ENCODE data around the gene DNM3.
A peak's percentile ranks its signal among the peaks of the same experiment; 100 is the strongest.

DNM3 gene

DNA sequence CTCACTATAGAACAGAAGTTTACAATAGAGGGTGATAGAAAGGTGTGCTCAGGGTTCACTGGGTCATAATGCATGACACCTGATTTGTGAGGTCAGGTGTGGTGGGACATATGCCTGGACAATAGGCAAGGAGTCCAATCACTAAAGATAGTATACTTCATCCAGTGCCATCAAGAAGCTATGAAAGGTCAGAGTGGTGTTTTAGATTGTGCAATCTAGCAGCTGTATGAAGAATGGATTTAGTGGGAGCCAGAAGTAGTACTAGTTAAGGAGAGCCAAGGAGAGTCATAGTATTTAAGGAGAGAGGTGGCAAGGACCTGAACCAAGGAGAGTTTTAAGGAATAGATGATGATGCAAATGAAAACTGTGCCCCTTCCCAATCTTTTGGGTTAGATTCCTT lies 498.5 kb downstream of the DNM3 start:
- Histone ChIP-seq H3K4me1 (ENCODE audit: control insufficient read depth, insufficient read depth, low read length) (peaks cover 9% of the 10 kb centered on the region), H3K27ac (ENCODE audit: low read depth, low read length) (no peak overlapping the region), H3K9ac (ENCODE audit: low read length) (no peak overlapping the region), H3K4me3 (ENCODE audit: low read length) (no peak overlapping the region), H3K27me3 (ENCODE audit: control insufficient read depth, insufficient read depth, low read length) (no peaks in the 10 kb centered on the region), H3K36me3 (ENCODE audit: control insufficient read depth, insufficient read depth, low read length) (no peaks in the 10 kb centered on the region)

DNA sequence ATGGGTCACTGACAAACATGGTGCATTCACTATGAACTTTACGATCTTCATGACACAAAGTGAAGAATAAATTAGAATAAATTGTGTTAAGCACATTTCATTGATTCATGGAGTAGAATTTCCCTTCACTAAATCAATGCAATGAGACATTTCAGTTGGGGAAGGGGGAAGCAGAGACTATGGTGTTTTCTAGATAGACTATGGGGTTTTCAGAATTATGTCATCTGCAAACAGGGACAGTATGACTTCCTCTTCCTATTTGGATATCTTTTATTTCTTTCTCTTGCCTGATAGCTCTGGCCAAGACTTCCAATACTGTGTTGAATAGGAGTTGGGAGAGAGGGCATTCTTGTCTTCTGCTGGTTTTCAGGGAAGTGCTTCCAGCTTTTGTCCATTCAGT lies 499.2 kb downstream of the DNM3 start:
- no peak overlapping the region for H3K4me3 ChIP-seq (ENCODE audit: low read length)
- H3K9ac ChIP-seq (ENCODE audit: low read length) = no peak overlapping the region
- no peak overlapping the region for H3K27ac ChIP-seq (ENCODE audit: low read depth, low read length)
- H3K27me3 ChIP-seq (ENCODE audit: control insufficient read depth, insufficient read depth, low read length) = no peaks in the 10 kb centered on the region
- H3K36me3 ChIP-seq (ENCODE audit: control insufficient read depth, insufficient read depth, low read length) = no peaks in the 10 kb centered on the region
- H3K4me1 ChIP-seq (ENCODE audit: control insufficient read depth, insufficient read depth, low read length) = peaks cover 9% of the 10 kb centered on the region

DNA sequence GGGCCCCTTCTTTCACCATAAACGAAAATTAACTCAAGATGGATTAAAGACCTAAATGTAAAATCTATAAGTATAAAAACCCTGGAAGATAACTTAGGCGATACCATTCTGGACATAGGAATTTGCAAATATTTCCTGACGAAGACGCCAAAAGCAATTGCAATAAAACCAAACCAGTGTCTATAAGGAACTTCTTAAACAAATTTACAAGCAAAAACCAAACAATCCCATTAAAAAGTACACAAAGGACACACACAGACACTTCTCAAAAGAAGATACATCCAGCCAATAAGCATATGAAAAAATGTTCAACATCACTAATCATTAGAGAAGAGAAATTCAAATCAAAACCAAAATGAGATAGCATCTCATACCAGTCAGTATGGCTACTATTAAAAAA lies 500.4 kb downstream of the DNM3 start:
- H3K9ac ChIP-seq (ENCODE audit: low read length) = no peak overlapping the region
- peaks cover 9% of the 10 kb centered on the region for H3K4me1 ChIP-seq (ENCODE audit: control insufficient read depth, insufficient read depth, low read length)
- no peaks in the 10 kb centered on the region for H3K27me3 ChIP-seq (ENCODE audit: control insufficient read depth, insufficient read depth, low read length)
- no peaks in the 10 kb centered on the region for H3K36me3 ChIP-seq (ENCODE audit: control insufficient read depth, insufficient read depth, low read length)
- no peak overlapping the region for H3K4me3 ChIP-seq (ENCODE audit: low read length)
- H3K27ac ChIP-seq (ENCODE audit: low read depth, low read length) = no peak overlapping the region

DNA sequence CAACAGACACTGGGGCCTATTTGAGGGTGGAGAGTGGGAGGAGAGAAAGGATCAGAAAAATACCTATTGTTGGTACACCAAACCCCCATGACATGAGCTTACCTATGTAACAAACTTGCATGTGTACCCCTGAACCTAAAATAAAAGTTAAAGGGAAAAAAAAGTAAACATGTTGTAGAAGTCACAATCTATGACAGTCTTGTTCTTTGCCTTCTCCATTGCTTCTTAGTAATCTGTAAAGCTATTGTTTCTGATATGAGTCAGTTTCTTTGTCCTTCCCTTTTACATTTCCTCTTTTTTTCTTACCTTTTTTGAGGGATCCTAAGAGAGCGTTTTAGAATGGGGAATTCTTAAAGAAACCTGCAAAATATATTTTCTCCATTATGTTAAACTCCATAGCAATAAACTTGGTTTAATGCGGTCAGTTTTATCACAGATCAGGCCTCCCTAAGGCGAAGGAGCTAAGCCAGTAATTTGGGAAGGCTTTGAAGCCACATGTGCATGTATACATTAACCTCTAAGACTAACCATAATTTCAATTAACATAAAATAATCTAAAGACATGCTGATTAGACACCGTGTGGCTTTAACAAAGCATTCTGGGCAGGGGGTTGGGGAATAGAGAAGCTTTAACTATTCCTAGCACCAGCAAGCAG lies 501.4 kb downstream of the DNM3 start:
- no peaks in the 10 kb centered on the region for H3K27me3 ChIP-seq (ENCODE audit: control insufficient read depth, insufficient read depth, low read length)
- H3K4me1 ChIP-seq (ENCODE audit: control insufficient read depth, insufficient read depth, low read length) = peaks cover 9% of the 10 kb centered on the region
- no peak overlapping the region for H3K9ac ChIP-seq (ENCODE audit: low read length)
- H3K27ac ChIP-seq (ENCODE audit: low read depth, low read length) = peak overlapping the region; percentile 29
- no peaks in the 10 kb centered on the region for H3K36me3 ChIP-seq (ENCODE audit: control insufficient read depth, insufficient read depth, low read length)
- no peak overlapping the region for H3K4me3 ChIP-seq (ENCODE audit: low read length)

DNA sequence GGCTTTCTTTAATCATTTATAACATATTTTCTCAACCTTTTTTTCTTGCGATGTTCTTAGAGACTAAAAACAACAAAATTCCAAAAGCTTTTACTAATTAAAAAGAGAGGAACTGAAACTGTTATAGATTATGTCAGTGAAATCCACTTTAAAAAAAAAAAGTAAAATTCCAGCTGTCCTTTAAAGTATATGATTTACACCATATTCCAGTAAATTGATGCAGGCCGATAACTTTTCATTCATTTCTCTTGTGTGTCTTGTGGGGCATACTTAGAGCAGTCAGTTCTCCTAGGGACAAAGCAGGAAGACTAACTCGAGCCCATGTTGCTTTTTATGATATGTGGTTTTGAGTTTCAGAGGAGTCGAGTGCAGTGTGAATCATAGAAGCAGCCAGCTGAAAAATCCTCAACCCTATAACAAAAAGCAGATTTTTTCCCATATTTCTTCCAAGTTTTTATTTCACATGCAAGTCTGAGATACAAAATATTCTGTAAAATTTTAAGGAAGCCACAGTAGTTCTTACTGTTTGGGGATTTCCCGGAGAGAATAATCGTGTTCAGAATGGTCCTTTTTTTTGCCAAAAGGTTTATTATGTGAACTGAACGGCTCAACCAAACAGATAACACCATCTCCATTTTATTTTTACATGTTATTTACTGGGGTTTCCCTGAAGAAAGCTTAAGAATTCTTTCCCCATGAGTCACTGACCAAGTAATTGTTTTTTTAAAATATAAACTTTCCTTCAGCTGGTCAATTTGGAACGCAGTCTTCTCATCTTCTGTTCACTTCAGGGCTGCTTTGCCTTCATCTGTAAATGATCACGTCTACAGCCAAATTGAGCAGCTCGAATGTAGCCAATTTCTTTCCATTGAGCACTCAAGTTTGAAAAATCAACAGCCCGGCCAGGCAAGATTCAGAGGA lies 502.2 kb downstream of the DNM3 start:
- Histone ChIP-seq H3K9ac (ENCODE audit: low read length) (no peak overlapping the region), H3K27me3 (ENCODE audit: control insufficient read depth, insufficient read depth, low read length) (no peaks in the 10 kb centered on the region), H3K4me1 (ENCODE audit: control insufficient read depth, insufficient read depth, low read length) (peaks cover 9% of the 10 kb centered on the region), H3K4me3 (ENCODE audit: low read length) (peak overlapping the region; percentile 16), H3K36me3 (ENCODE audit: control insufficient read depth, insufficient read depth, low read length) (no peaks in the 10 kb centered on the region), H3K27ac (ENCODE audit: low read depth, low read length) (peak overlapping the region; percentile 70)

DNA sequence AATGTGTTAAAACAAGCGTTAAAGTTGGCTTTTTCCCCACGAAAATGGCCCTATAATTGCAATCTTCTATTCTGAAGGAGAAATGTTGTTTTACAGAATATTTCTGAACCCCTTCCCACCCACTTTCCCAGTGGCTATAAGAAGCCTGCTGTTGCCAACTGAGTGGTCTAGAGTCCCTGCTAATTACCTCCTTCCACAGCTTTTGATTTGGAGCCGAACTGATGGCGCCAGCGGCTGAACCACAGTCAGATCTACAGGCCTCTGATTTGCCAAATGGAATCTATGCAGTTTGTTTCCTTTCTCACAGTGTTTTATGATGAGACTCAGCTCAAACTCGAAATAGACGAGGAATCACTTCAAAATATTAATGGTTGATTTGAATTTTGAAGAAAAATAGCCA lies 503.1 kb downstream of the DNM3 start:
- H3K4me3 ChIP-seq (ENCODE audit: low read length) = no peak overlapping the region
- H3K9ac ChIP-seq (ENCODE audit: low read length) = no peak overlapping the region
- peaks cover 9% of the 10 kb centered on the region for H3K4me1 ChIP-seq (ENCODE audit: control insufficient read depth, insufficient read depth, low read length)
- H3K27ac ChIP-seq (ENCODE audit: low read depth, low read length) = peak overlapping the region; percentile 70
- H3K27me3 ChIP-seq (ENCODE audit: control insufficient read depth, insufficient read depth, low read length) = no peaks in the 10 kb centered on the region
- no peaks in the 10 kb centered on the region for H3K36me3 ChIP-seq (ENCODE audit: control insufficient read depth, insufficient read depth, low read length)

GRCh38 chr1:172345077-172345476 lies 503.8 kb downstream of the DNM3 start:
- H3K27me3 ChIP-seq (ENCODE audit: control insufficient read depth, insufficient read depth, low read length) = no peaks in the 10 kb centered on the region
- H3K27ac ChIP-seq (ENCODE audit: low read depth, low read length) = no peak overlapping the region
- no peak overlapping the region for H3K9ac ChIP-seq (ENCODE audit: low read length)

DNA sequence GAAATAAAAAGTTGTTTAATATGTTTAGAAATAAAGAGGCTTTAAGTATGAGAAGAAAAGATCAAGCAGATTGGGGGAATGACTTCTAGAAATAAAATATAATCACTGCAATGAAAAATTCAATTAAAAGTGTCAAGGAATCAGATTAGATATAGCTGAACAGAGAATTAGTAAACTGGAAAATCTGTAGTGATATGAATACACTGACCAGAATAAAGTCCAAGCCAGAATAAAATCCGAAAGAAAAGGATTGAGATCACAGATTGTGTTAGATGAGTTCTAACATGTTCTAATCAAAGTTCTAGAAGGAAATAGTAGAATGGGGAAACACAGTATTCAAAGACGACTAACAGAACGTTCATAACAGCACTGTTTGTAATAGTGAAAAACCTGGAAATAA lies 506.1 kb downstream of the DNM3 start:
- Histone ChIP-seq H3K27me3 (ENCODE audit: control insufficient read depth, insufficient read depth, low read length) (no peaks in the 10 kb centered on the region), H3K9ac (ENCODE audit: low read length) (no peak overlapping the region), H3K4me3 (ENCODE audit: low read length) (no peak overlapping the region), H3K27ac (ENCODE audit: low read depth, low read length) (no peak overlapping the region), H3K4me1 (ENCODE audit: control insufficient read depth, insufficient read depth, low read length) (peaks cover 9% of the 10 kb centered on the region), H3K36me3 (ENCODE audit: control insufficient read depth, insufficient read depth, low read length) (no peaks in the 10 kb centered on the region)

More at GRCh38 chr1:172345077-172345476, 503.8 kb downstream of the DNM3 start:
- H3K36me3 ChIP-seq (ENCODE audit: control insufficient read depth, insufficient read depth, low read length) = no peaks in the 10 kb centered on the region
- H3K4me1 ChIP-seq (ENCODE audit: control insufficient read depth, insufficient read depth, low read length) = peaks cover 9% of the 10 kb centered on the region
- H3K4me3 ChIP-seq (ENCODE audit: low read length) = no peak overlapping the region

GRCh38 chr1:172350856-172351255 lies 509.6 kb downstream of the DNM3 start:
- Histone ChIP-seq H3K4me3 (ENCODE audit: low read length) (no peak overlapping the region), H3K27ac (ENCODE audit: low read depth, low read length) (no peak overlapping the region), H3K36me3 (ENCODE audit: control insufficient read depth, insufficient read depth, low read length) (no peaks in the 10 kb centered on the region), H3K27me3 (ENCODE audit: control insufficient read depth, insufficient read depth, low read length) (no peaks in the 10 kb centered on the region), H3K4me1 (ENCODE audit: control insufficient read depth, insufficient read depth, low read length) (peaks cover 2% of the 10 kb centered on the region), H3K9ac (ENCODE audit: low read length) (no peak overlapping the region)

DNA sequence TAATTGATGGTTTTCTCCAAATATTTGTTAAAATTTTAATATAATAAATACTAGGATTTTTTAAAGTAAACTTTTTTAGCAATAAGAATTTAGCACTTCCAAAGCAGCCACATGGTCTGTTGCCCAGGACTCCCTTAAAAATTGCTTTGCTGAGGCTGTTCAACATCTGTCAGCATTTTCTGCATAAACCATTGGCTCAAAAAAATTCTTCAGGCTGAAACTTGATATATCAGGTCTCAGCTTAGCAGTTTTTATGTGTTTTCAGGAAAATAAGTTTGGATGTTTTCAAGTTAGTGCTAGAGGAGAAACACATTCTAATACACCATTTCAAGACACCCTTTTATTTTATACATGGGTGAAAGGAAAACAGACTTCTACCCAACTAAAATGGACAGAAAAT lies 510.0 kb downstream of the DNM3 start:
- Histone ChIP-seq H3K4me1 (ENCODE audit: control insufficient read depth, insufficient read depth, low read length) (peaks cover 5% of the 10 kb centered on the region), H3K9ac (ENCODE audit: low read length) (no peak overlapping the region), H3K36me3 (ENCODE audit: control insufficient read depth, insufficient read depth, low read length) (no peaks in the 10 kb centered on the region), H3K4me3 (ENCODE audit: low read length) (no peak overlapping the region), H3K27ac (ENCODE audit: low read depth, low read length) (no peak overlapping the region), H3K27me3 (ENCODE audit: control insufficient read depth, insufficient read depth, low read length) (no peaks in the 10 kb centered on the region)

- no peak overlapping the region for H3K4me3 ChIP-seq (ENCODE audit: low read length)
- peaks cover 9% of the 10 kb centered on the region for H3K4me1 ChIP-seq (ENCODE audit: control insufficient read depth, insufficient read depth, low read length)
- H3K27me3 ChIP-seq (ENCODE audit: control insufficient read depth, insufficient read depth, low read length) = no peaks in the 10 kb centered on the region
- no peak overlapping the region for H3K27ac ChIP-seq (ENCODE audit: low read depth, low read length)
- no peak overlapping the region for H3K9ac ChIP-seq (ENCODE audit: low read length)
- H3K36me3 ChIP-seq (ENCODE audit: control insufficient read depth, insufficient read depth, low read length) = no peaks in the 10 kb centered on the region
These were observed 510.5 kb downstream of the DNM3 start for GRCh38 chr1:172351754-172352161.

GRCh38 chr1:172352435-172352834 lies 511.1 kb downstream of the DNM3 start:
- Histone ChIP-seq H3K4me3 (ENCODE audit: low read length) (no peak overlapping the region), H3K27ac (ENCODE audit: low read depth, low read length) (no peak overlapping the region), H3K4me1 (ENCODE audit: control insufficient read depth, insufficient read depth, low read length) (peaks cover 12% of the 10 kb centered on the region), H3K36me3 (ENCODE audit: control insufficient read depth, insufficient read depth, low read length) (no peaks in the 10 kb centered on the region), H3K9ac (ENCODE audit: low read length) (no peak overlapping the region), H3K27me3 (ENCODE audit: control insufficient read depth, insufficient read depth, low read length) (no peaks in the 10 kb centered on the region)
